H1 (cell line): ENCODE data around the gene SV2B.

Source experiments
- POLR2AphosphoS5 ChIP-seq: IDR thresholded peaks from 2 replicates; pipeline ENCODE4 v1.6.1; 2011; ENCODE audit warnings: low read depth, low read length
- TF ChIP-seq, protein P1 (sequence below): IDR thresholded peaks from 2 replicates; pipeline ENCODE4 v1.6.1; 2012; ENCODE audit warnings: inconsistent platforms

DNA sequence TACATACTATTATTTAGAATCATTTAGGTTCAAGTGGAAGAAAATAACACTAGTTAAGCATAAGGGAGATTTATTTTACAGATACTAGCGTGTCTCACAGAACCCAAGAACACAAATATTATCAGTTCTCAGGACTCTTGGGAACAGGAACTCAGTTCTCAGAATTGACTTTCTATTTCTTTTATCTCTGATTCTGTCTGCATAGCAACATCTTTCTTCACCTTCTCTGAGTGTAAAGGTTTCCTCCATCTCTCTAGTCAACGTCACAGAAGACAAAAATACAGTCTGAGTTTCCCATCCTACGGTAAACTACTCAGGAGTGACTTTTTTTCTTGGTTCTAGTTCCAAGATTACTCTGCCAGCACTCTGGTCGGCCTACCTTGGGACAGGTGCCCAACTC lies 220.0 kb downstream of the SV2B start:
- TF ChIP-seq POLR2AphosphoS5, result no peak
- TF ChIP-seq, protein P1, sequence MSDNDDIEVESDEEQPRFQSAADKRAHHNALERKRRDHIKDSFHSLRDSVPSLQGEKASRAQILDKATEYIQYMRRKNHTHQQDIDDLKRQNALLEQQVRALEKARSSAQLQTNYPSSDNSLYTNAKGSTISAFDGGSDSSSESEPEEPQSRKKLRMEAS, result no peak
